ENCODE results near the gene GNA12.

Gene GNA12

GRCh38 chr7:2834748-2835441 is 9.2 kb downstream of the GNA12 start:
- Histone ChIP-seq H3K4me3 (replicated peaks; ENCODE audit: insufficient read depth, low read length) (no peak overlapping the region), H3K27ac (replicated peaks) (no peak overlapping the region), H3K27me3 (ENCODE audit: insufficient read depth, poor library complexity, severe bottlenecking) (no peaks in the 10 kb centered on the region)
- TF ChIP-seq SPI1 (IDR thresholded peaks at IDR 0.05; ENCODE audit: borderline replicate concordance, low read depth) (no peak), REST (IDR thresholded peaks at IDR 0.05; ENCODE audit: insufficient replicate concordance, low read depth) (no peak), POLR2AphosphoS5 (IDR thresholded peaks at IDR 0.05; ENCODE audit: low read depth) (no peak)
- DNase-seq (ENCODE audit: low read depth in 1 of 2, low spot score in 1 of 2), result no peak

- Histone ChIP-seq H3K27ac (replicated peaks) (no peak overlapping the region), H3K4me3 (replicated peaks; ENCODE audit: insufficient read depth, low read length) (no peak overlapping the region), H3K27me3 (ENCODE audit: insufficient read depth, poor library complexity, severe bottlenecking) (no peaks in the 10 kb centered on the region)
- no peak for DNase-seq (ENCODE audit: low read depth in 1 of 2, low spot score in 1 of 2)
- TF ChIP-seq REST (IDR thresholded peaks at IDR 0.05; ENCODE audit: insufficient replicate concordance, low read depth) (no peak), GABPA (IDR thresholded peaks at IDR 0.05; ENCODE audit: low read depth) (no peak), CTCF (IDR thresholded peaks at IDR 0.05; ENCODE audit: insufficient read depth, low read length) (no peak), SPI1 (IDR thresholded peaks at IDR 0.05; ENCODE audit: borderline replicate concordance, low read depth) (no peak), POLR2AphosphoS5 (IDR thresholded peaks at IDR 0.05; ENCODE audit: low read depth) (no peak)
Measured at GRCh38 chr7:2833083-2833910, 10.8 kb downstream of the GNA12 start.

- Histone ChIP-seq H3K27me3 (ENCODE audit: insufficient read depth, poor library complexity, severe bottlenecking) (no peaks in the 10 kb centered on the region), H3K27ac (replicated peaks) (no peak overlapping the region), H3K4me3 (replicated peaks; ENCODE audit: insufficient read depth, low read length) (no peak overlapping the region)
- no peak for DNase-seq (ENCODE audit: low read depth in 1 of 2, low spot score in 1 of 2)
- TF ChIP-seq GABPA (IDR thresholded peaks at IDR 0.05; ENCODE audit: low read depth) (no peak), REST (IDR thresholded peaks at IDR 0.05; ENCODE audit: insufficient replicate concordance, low read depth) (no peak), CTCF (IDR thresholded peaks at IDR 0.05; ENCODE audit: insufficient read depth, low read length) (no peak), POLR2AphosphoS5 (IDR thresholded peaks at IDR 0.05; ENCODE audit: low read depth) (no peak), SPI1 (IDR thresholded peaks at IDR 0.05; ENCODE audit: borderline replicate concordance, low read depth) (no peak)
Measured at GRCh38 chr7:2832461-2832860, 11.6 kb downstream of the GNA12 start.

Measured in HL-60 (cell line).